ENCODE results near the gene APBA2. TPM values are rescaled to one million over a fixed set of nuclear protein-coding genes. Genes with fewer than 3 reads are reported as not detected.

Gene APBA2
- total RNA-seq, 1 donor from 2014 or later: 3.8 TPM

DNA sequence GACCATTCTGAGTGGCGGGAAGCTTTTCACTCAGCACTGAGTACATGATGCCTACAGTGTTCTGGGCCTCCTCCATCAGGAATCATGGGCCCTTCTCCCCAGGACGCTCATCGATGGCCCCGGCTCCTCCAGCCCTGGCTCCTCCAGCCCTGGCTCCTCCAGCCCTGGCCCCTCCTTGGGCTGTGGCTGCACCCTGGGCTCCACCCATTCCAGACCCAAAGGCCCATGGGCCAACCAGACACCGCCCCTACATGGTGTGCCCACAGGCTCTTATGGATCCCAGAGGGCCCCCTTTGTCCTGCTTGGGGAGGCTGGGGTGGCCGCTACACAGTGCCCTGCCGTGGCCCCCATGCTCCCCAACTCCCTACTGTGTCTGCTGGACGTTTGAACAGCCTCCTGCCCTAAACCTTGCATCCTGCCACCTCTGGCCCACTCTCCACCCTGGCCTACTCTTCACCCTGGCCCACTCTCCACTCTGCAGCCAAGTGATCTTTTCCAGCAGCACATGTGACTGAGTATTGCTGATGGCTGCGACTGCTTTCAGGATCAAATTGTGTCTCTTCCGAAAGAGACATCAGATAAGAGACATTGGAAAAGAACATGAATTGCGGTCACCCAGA, 57.9 kb downstream of the APBA2 start:
- no peaks in the 10 kb centered on the region for H3K27me3 ChIP-seq (ENCODE audit: low read depth)
- H3K27ac ChIP-seq: no peak overlapping the region
- no peaks in the 10 kb centered on the region for H3K4me1 ChIP-seq
- DNase-seq (no peak), ATAC-seq (no peak)
- H3K4me3 ChIP-seq: no peak overlapping the region
- intact Hi-C loops (cut with DNase I): no loop called here
- H3K36me3 ChIP-seq: no peaks in the 10 kb centered on the region
- H3K9me3 ChIP-seq: no peaks in the 10 kb centered on the region
- TF ChIP-seq, protein P1, sequence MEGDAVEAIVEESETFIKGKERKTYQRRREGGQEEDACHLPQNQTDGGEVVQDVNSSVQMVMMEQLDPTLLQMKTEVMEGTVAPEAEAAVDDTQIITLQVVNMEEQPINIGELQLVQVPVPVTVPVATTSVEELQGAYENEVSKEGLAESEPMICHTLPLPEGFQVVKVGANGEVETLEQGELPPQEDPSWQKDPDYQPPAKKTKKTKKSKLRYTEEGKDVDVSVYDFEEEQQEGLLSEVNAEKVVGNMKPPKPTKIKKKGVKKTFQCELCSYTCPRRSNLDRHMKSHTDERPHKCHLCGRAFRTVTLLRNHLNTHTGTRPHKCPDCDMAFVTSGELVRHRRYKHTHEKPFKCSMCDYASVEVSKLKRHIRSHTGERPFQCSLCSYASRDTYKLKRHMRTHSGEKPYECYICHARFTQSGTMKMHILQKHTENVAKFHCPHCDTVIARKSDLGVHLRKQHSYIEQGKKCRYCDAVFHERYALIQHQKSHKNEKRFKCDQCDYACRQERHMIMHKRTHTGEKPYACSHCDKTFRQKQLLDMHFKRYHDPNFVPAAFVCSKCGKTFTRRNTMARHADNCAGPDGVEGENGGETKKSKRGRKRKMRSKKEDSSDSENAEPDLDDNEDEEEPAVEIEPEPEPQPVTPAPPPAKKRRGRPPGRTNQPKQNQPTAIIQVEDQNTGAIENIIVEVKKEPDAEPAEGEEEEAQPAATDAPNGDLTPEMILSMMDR (IDR thresholded peaks at IDR 0.05): no peak

DNA sequence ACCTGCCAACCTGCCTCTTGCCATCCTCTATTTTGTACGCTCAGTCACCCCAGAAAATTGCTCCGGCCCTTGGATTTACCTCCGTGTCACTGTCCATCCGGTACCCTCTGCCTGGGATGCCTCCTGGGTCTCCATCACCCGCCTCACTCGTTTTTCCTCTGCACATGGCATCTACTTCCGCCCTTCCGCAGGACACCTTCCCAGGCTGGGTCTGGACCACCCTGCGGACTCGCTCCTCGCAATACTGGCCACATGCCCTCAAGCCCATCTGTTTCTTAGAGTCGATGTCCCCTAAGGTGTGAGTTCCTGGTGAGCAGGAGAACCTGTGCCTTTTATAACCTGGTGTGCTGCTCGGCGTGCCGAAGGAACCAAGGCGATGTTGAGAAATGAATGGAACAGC, 58.5 kb downstream of the APBA2 start:
- Histone ChIP-seq H3K27ac (no peak overlapping the region), H3K4me1 (no peaks in the 10 kb centered on the region), H3K9me3 (no peaks in the 10 kb centered on the region), H3K36me3 (no peaks in the 10 kb centered on the region), H3K4me3 (no peak overlapping the region), H3K27me3 (ENCODE audit: low read depth) (no peaks in the 10 kb centered on the region)
- DNase-seq: no peak
- TF ChIP-seq, protein P1 (IDR thresholded peaks at IDR 0.05): no peak
- intact Hi-C loops (cut with DNase I): no loop called here
- no peak for ATAC-seq

DNA sequence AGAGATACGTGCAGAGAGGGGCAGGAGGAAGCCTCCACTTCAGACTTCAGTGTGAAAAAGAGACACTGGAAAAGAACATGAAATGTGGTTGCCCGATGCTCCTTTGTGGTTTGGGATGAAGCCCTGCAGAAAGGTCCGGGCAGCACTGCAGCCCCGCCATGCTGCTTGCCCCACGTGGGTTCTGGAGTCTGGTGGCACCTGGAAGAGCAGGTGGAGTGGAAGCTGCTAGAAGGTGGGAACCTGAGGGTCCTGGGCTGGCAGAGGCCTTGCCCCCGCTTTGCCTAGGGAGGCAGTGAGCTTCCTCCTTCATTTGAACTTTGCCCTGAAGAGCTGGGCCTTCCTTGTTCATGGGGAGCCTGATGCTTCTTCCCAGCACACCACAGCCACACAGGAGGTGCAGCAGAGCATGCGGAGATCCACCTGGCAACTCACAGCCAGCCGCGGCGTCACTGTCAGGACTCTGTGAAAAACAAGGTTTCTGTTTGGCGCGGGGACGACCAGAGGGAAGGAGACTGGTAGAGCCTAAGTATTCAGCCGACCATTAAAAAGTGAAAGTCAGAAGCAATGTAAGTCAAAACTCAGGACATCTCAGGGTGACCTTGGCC, 59.0 kb downstream of the APBA2 start:
- TF ChIP-seq, protein P1 (IDR thresholded peaks at IDR 0.05): no peak
- Histone ChIP-seq H3K4me3 (no peak overlapping the region), H3K36me3 (no peaks in the 10 kb centered on the region), H3K9me3 (no peaks in the 10 kb centered on the region), H3K27ac (no peak overlapping the region), H3K27me3 (ENCODE audit: low read depth) (no peaks in the 10 kb centered on the region), H3K4me1 (no peaks in the 10 kb centered on the region)
- intact Hi-C loops (cut with DNase I): no loop called here
- DNase-seq: no peak
- ATAC-seq: no peak

DNA sequence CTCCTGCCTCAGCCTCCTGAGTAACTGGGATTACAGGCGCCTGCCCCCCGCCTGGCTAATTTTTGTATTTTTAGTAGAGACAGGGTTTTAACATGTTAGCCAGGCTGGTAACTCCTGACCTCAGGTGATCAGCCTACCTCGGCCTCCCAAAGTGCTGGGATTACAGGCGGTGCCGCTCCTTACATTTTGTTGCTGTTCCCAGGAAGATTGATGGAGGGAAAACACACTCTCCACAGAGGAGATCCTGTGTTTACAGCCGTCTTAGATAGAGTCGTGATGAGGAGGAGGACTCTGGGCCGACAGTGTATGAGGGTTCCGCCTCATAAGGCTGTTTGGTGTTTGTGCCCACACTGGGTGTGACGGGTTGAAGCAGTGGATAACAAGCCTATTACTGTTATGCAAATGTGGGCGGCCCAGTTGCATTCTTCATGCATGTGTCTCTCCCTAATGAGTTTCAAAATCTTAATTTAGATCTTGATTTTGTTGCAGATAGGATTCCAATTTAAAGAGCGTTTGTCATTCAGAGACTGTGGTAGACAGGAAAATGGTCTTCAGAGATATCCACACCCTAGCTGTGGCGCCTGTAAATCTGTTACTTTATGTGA, 60.0 kb downstream of the APBA2 start:
- Histone ChIP-seq H3K27me3 (ENCODE audit: low read depth) (no peaks in the 10 kb centered on the region), H3K4me3 (no peak overlapping the region), H3K36me3 (no peaks in the 10 kb centered on the region), H3K4me1 (no peaks in the 10 kb centered on the region), H3K27ac (no peak overlapping the region), H3K9me3 (no peaks in the 10 kb centered on the region)
- TF ChIP-seq, protein P1 (IDR thresholded peaks at IDR 0.05): no peak
- no peak for DNase-seq
- intact Hi-C loops (cut with DNase I): no loop called here
- ATAC-seq: no peak

DNA sequence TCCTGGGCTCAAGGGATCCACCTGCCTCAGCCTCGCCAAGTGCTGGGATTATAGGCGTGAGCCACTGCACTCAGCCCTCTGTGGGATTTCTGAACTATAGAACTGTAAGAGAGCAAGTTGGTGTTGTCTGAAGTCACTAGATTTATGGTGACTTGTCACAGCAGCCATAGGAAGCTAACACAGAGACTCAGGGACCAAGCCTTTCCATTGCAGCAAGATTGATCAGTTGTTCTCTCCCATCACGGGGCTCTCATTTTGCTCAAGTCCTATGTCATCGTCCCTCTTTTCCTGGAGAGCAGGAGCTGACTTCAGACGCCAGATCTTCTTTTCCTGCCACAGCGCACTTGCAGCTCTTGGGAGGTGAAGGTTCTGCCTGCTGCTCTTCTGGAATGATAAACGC, 61.0 kb downstream of the APBA2 start:
- H3K27ac ChIP-seq: no peak overlapping the region
- TF ChIP-seq, protein P1 (IDR thresholded peaks at IDR 0.05): no peak

More for the DNA sequence above, 61.0 kb downstream of the APBA2 start:
- H3K4me3 ChIP-seq: no peak overlapping the region
- ATAC-seq (no peak), DNase-seq (no peak)
- H3K9me3 ChIP-seq: no peaks in the 10 kb centered on the region
- intact Hi-C loops (cut with DNase I): no loop called here
- H3K27me3 ChIP-seq (ENCODE audit: low read depth): no peaks in the 10 kb centered on the region
- H3K4me1 ChIP-seq: no peaks in the 10 kb centered on the region
- H3K36me3 ChIP-seq: no peaks in the 10 kb centered on the region

Data from lower lobe of right lung (tissue), 2 donors.